HL-60 (cell line): ENCODE results near the gene CHCHD3.

Source experiments
- DNase-seq, 2 experiments: peaks; one replicate each; pipeline ENCODE4 v3.0.0-alpha.2; 2010 to 2020; ENCODE audit warnings: low read depth in 1 of 2, low spot score in 1 of 2
- H3K27ac ChIP-seq: fragments of 250-450 bp; sonication (Bioruptor Pico); replicated peaks from 2 replicates; pipeline ENCODE4 v1.5.1; 2020; ENCODE audit warnings: mild to moderate bottlenecking, moderate library complexity
- H3K27me3 ChIP-seq: fragments of 250-450 bp; sonication (Bioruptor Pico); 2 replicates; pipeline ENCODE4 v1.5.1; 2021; ENCODE audit warnings: mild to moderate bottlenecking, moderate library complexity; ENCODE audit not compliant: insufficient read depth, poor library complexity, severe bottlenecking
- H3K4me3 ChIP-seq: replicated peaks from 2 replicates; pipeline ENCODE4 v1.5.1; 2011; ENCODE audit warnings: mild to moderate bottlenecking, control low read depth, low read length; ENCODE audit not compliant: insufficient read depth
- GABPA ChIP-seq: IDR thresholded peaks from 2 replicates; pipeline ENCODE4 v1.6.1; 2012; ENCODE audit warnings: low read depth
- POLR2AphosphoS5 ChIP-seq: IDR thresholded peaks from 2 replicates; pipeline ENCODE4 v1.6.1; 2012; ENCODE audit warnings: low read depth
- SPI1 ChIP-seq: IDR thresholded peaks from 2 replicates; pipeline ENCODE4 v1.6.1; 2012; ENCODE audit warnings: low read depth, mild to moderate bottlenecking, borderline replicate concordance
- TF ChIP-seq, protein P1 (sequence below): IDR thresholded peaks from 2 replicates; pipeline ENCODE4 v1.6.1; 2012; ENCODE audit warnings: low read depth; ENCODE audit not compliant: insufficient replicate concordance
- TF ChIP-seq, protein P2 (sequence below): IDR thresholded peaks from one replicate; pipeline ENCODE4 v1.5.1; 2011; ENCODE audit warnings: low read length, control low read depth, inconsistent platforms; ENCODE audit not compliant: insufficient read depth

The CHCHD3 gene

DNA sequence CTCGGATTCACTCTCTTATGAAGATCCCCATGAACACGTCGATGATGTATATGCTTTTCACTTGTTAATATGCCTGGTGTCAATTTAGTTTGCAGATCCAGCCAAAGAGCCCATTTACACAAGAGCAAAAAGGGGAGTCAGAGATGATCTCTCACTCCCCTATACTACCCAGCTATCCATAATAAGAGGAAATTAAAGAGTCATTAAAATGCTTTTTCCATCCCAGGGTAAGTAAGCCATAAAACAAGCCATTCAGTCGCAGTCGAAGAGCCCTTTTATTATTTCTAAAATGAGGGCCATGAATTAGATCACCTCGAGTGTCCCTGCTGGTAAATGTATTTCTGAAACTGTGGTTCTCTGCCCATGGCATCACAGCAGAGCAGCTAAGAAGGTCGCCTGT lies 41.2 kb downstream of the CHCHD3 start:
- Histone ChIP-seq H3K4me3 (no peak overlapping the region), H3K27ac (no peak overlapping the region), H3K27me3 (no peaks in the 10 kb centered on the region)
- no peak for TF ChIP-seq GABPA
- TF ChIP-seq, protein P1, sequence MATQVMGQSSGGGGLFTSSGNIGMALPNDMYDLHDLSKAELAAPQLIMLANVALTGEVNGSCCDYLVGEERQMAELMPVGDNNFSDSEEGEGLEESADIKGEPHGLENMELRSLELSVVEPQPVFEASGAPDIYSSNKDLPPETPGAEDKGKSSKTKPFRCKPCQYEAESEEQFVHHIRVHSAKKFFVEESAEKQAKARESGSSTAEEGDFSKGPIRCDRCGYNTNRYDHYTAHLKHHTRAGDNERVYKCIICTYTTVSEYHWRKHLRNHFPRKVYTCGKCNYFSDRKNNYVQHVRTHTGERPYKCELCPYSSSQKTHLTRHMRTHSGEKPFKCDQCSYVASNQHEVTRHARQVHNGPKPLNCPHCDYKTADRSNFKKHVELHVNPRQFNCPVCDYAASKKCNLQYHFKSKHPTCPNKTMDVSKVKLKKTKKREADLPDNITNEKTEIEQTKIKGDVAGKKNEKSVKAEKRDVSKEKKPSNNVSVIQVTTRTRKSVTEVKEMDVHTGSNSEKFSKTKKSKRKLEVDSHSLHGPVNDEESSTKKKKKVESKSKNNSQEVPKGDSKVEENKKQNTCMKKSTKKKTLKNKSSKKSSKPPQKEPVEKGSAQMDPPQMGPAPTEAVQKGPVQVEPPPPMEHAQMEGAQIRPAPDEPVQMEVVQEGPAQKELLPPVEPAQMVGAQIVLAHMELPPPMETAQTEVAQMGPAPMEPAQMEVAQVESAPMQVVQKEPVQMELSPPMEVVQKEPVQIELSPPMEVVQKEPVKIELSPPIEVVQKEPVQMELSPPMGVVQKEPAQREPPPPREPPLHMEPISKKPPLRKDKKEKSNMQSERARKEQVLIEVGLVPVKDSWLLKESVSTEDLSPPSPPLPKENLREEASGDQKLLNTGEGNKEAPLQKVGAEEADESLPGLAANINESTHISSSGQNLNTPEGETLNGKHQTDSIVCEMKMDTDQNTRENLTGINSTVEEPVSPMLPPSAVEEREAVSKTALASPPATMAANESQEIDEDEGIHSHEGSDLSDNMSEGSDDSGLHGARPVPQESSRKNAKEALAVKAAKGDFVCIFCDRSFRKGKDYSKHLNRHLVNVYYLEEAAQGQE: no peak
- TF ChIP-seq SPI1: no peak
- TF ChIP-seq, protein P2, sequence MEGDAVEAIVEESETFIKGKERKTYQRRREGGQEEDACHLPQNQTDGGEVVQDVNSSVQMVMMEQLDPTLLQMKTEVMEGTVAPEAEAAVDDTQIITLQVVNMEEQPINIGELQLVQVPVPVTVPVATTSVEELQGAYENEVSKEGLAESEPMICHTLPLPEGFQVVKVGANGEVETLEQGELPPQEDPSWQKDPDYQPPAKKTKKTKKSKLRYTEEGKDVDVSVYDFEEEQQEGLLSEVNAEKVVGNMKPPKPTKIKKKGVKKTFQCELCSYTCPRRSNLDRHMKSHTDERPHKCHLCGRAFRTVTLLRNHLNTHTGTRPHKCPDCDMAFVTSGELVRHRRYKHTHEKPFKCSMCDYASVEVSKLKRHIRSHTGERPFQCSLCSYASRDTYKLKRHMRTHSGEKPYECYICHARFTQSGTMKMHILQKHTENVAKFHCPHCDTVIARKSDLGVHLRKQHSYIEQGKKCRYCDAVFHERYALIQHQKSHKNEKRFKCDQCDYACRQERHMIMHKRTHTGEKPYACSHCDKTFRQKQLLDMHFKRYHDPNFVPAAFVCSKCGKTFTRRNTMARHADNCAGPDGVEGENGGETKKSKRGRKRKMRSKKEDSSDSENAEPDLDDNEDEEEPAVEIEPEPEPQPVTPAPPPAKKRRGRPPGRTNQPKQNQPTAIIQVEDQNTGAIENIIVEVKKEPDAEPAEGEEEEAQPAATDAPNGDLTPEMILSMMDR: no peak
- no peak for TF ChIP-seq POLR2AphosphoS5
- DNase-seq: no peak

DNA sequence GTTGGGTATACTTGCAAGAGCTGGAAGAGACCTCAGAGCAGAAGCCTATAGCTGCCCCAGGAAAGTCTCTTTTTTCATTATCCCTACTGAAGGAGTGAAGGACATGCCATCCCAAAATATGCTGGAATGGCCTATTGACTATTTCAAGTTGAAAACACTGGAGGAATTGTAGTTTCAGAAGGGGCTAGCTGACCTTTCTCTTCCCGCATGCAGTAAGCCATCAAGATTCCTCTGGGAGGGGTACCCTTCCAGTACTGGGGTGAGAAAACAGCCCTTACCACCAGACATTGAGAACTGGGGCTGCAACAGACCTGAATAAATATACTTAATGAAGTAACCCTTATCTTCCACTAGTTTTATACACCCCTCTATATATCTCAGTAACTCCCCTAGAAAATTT lies 41.7 kb downstream of the CHCHD3 start:
- no peak overlapping the region for H3K27ac ChIP-seq
- no peaks in the 10 kb centered on the region for H3K27me3 ChIP-seq
- TF ChIP-seq, protein P1: no peak
- TF ChIP-seq, protein P2: no peak
- TF ChIP-seq SPI1: no peak
- no peak for TF ChIP-seq POLR2AphosphoS5
- no peak for TF ChIP-seq GABPA
- no peak overlapping the region for H3K4me3 ChIP-seq
- DNase-seq: no peak

DNA sequence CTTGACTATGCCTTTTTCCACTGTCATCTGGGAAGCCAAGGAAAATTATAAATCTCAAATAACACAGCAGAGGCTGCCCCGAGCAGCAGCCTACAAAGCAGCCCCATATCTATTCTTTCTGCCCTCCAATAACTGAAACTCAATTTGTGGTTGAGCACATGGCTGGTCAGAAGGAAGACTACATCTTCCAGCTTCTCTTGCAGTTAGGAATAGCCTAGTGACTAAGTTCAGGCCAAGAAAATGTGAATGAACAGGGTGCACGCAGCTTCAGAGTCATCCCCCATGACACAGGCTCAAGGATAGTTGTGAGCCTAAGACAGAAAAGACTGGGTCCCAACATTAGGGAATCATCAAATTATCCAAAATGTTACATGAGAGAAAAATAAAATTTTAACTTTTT lies 42.3 kb downstream of the CHCHD3 start:
- Histone ChIP-seq H3K27me3 (no peaks in the 10 kb centered on the region), H3K27ac (no peak overlapping the region)
- TF ChIP-seq GABPA (no peak), SPI1 (no peak), POLR2AphosphoS5 (no peak)
- TF ChIP-seq, protein P2: no peak
- TF ChIP-seq, protein P1: no peak

More for the DNA sequence above, 42.3 kb downstream of the CHCHD3 start:
- no peak for DNase-seq
- H3K4me3 ChIP-seq: no peak overlapping the region
